Heart left ventricle (tissue), 16 donors: ENCODE results near the gene SLC15A2. TPM values are rescaled to one million over a fixed set of nuclear protein-coding genes. Genes with fewer than 3 reads are reported as not detected.

Experiments used
- ATAC-seq, 4 donors: fragments of 200-7000 bp; cut with Tn5 transposase; one replicate each; pipeline ENCODE4 v1.9.1; 2020 to 2022; ENCODE audit warnings: moderate library complexity in 4 of 4, mild to moderate bottlenecking in 3 of 4, moderate number of reproducible peaks in 1 of 4
- DNase-seq, 5 donors: peaks; one replicate each; pipeline ENCODE4 v3.0.0-alpha.2; 2020
- H3K27ac ChIP-seq, 12 donors: fragments of 200-600 bp; sonication (generic) in 4 of 12; one replicate each; pipeline versions ENCODE4 v1.5.0 to v1.8.0; 2016 to 2022; ENCODE audit warnings: mild to moderate bottlenecking in 2 of 12
- H3K27me3 ChIP-seq, 9 donors: fragments of 200-600 bp; sonication (generic) in 2 of 9; one replicate each; pipeline versions ENCODE4 v1.5.1 to v1.8.0; 2016 to 2022; ENCODE audit warnings: mild to moderate bottlenecking in 3 of 9
- H3K36me3 ChIP-seq, 9 donors: fragments of 200-600 bp; sonication (generic) in 2 of 9; one replicate each; pipeline versions ENCODE4 v1.5.0 to v1.8.0; 2018 to 2022; ENCODE audit warnings: mild to moderate bottlenecking in 2 of 9
- H3K4me1 ChIP-seq, 12 donors: fragments of 200-600 bp; sonication (generic) in 4 of 12; one replicate each; pipeline versions ENCODE4 v1.5.0 to v1.8.0; 2016 to 2022; ENCODE audit warnings: mild to moderate bottlenecking in 3 of 12
- H3K4me3 ChIP-seq, 12 donors: fragments of 200-600 bp; sonication (generic) in 4 of 12; one replicate each; pipeline versions ENCODE4 v1.5.0 to v1.8.0; 2017 to 2022; ENCODE audit warnings: mild to moderate bottlenecking in 9 of 12, moderate library complexity in 4 of 12
- H3K9me3 ChIP-seq, 12 donors: fragments of 200-600 bp; sonication (generic) in 4 of 12; one replicate each; pipeline versions ENCODE4 v1.5.0 to v1.8.0; 2016 to 2022; ENCODE audit warnings: mild to moderate bottlenecking in 1 of 12
- CTCF ChIP-seq, 12 donors: fragments of 200-600 bp; sonication (generic) in 4 of 12; IDR thresholded peaks; one replicate each; pipeline versions ENCODE4 v1.5.0 to v1.8.0; 2018 to 2022; ENCODE audit warnings: antibody characterized with exemption in 12 of 12, mild to moderate bottlenecking in 5 of 12
- POLR2A ChIP-seq, 2 donors: fragments of 450-650 bp; IDR thresholded peaks; one replicate each; pipeline ENCODE4 v1.6.1; 2017; ENCODE audit warnings: antibody characterized with exemption in 2 of 2, mild to moderate bottlenecking in 2 of 2, moderate library complexity in 2 of 2
- whole genome bisulfite sequencing, 4 donors: extraction: QIAGEN DNeasy Blood & Tissue Kit in 2 of 4; methylation state at CpG; one replicate each; pipeline versions ENCODE4 v1.1.5 to v1.1.7; 2013 to 2018; 5-methylcytosine and 5-hydroxymethylcytosine counted together
- intact Hi-C, 10 donors: fragments of 100-400 bp; cut with DNase I; formaldehyde crosslinking; loops; one replicate each; pipeline versions ENCODE4 v1.11.1 to v1.14.2; 2022
- polyA plus RNA-seq, 2 donors: library from polyadenylated mRNA; stranded (reverse); fragments of 200-250 nt; gene quantifications; one replicate each; pipeline ENCODE4 v1.2.3, GENCODE V29; 2013
- total RNA-seq, 9 donors: library from RNA; depleted of rRNA in 2 of 9; stranded (reverse); fragments of >200 nt in 2 of 9; fragmentation: NEBNext Ultra II Directional in 3 of 9; extraction: Animal tissue kit (Norgen Biotek cat#: 25700) in 3 of 9; gene quantifications; one replicate each; pipeline versions ENCODE4 v1.1.0 to v1.2.4, GENCODE V29; 2016 to 2023
- donor health status: ischemic (EF 13 %, LVEDD 7.1; RV severe dilation, severe dysfunction).
- donor health status: healthy with polysubstance abuse.
- donor health status: DM: no; HTN: yes; CAD: no.
- donor health status: DM: no; HTN: no; CAD: no.
- donor health status: ischemic (EF 25% LVEDD 6.9; RV normal size, moderate dysfunction).
- donor health status: ischemic (EF 25% LVEDD 5.7; RV mildly dilated, moderate dysfunction).
- donor health status: healthy.
- donor health status: DM: yes; HTN: yes; CAD: no.
- donor health status: ischemic (EF 35%, LVEDD 5.7; RV mildly dilated, moderate dysfunction).
- donor health status: nonischemic (EF 11% LVEDD 7.7; RV severe dilation, severe dysfunction).
- donor health status: DM: yes; HTN: yes; CAD: no.
- donor health status: PGD.
- donor health status: ischemic (EF 29% LVEDD 5.4; RV normal size, mild dysfunction).
- donor health status: nonischemic (EF 23%, LVEDD 6.1; RV moderate dilation, normal function).

SLC15A2 gene
- total and polyA plus RNA-seq, 11 donors: 0.22 to 7.6 (median 2.9) TPM

GRCh38 chr3:121980450-121980796 is 86.2 kb downstream of the SLC15A2 start:
- Histone ChIP-seq H3K36me3 (no peaks in the 10 kb centered on the region), H3K4me1 (peaks cover 0 to 15% (median 0%) of the 10 kb centered on the region in 12 donors), H3K27me3 (no peaks in the 10 kb centered on the region), H3K9me3 (peaks cover 0 to 24% (median 10%) of the 10 kb centered on the region in 12 donors), H3K4me3 (no peak overlapping the region), H3K27ac (no peak overlapping the region)
- DNase-seq: no peak
- TF ChIP-seq CTCF (IDR thresholded peaks at IDR 0.05) (no peak), POLR2A (IDR thresholded peaks at IDR 0.05) (no peak)
- ATAC-seq: no peak
- WGBS, 4 donors: 72 to 84% (median 81%) methylated on average over 5 of the region's 5 CpGs
- intact Hi-C loops: no loop called here

- H3K27ac ChIP-seq: no peak overlapping the region
- H3K27me3 ChIP-seq: no peaks in the 10 kb centered on the region
- H3K4me3 ChIP-seq: no peak overlapping the region
- ATAC-seq (no peak), DNase-seq (no peak)
- intact Hi-C loops: no loop called here
- WGBS, 4 donors: 81 to 90% (median 86%) methylated on average over 2 of the region's 2 CpGs
- H3K9me3 ChIP-seq: peaks cover 0 to 24% (median 10%) of the 10 kb centered on the region in 12 donors
- no peak for TF ChIP-seq CTCF (IDR thresholded peaks at IDR 0.05)
- no peak for TF ChIP-seq POLR2A (IDR thresholded peaks at IDR 0.05)
- H3K36me3 ChIP-seq: no peaks in the 10 kb centered on the region
- peaks cover 0 to 15% (median 0%) of the 10 kb centered on the region in 12 donors for H3K4me1 ChIP-seq
Observed at GRCh38 chr3:121981473-121981872, 87.3 kb downstream of the SLC15A2 start.

- Histone ChIP-seq H3K36me3 (no peaks in the 10 kb centered on the region), H3K4me3 (no peak overlapping the region), H3K4me1 (peaks cover 0 to 8% (median 0%) of the 10 kb centered on the region in 12 donors), H3K9me3 (peaks cover 0 to 20% (median 10%) of the 10 kb centered on the region in 12 donors), H3K27me3 (no peaks in the 10 kb centered on the region), H3K27ac (no peak overlapping the region)
- no peak for DNase-seq
- 65 to 79% (median 76%) methylated on average over 2 of the region's 2 CpGs for WGBS, 4 donors
- intact Hi-C loops: no loop called here
- no peak for ATAC-seq
- TF ChIP-seq POLR2A (IDR thresholded peaks at IDR 0.05) (no peak), CTCF (IDR thresholded peaks at IDR 0.05) (no peak)
Observed at GRCh38 chr3:121985846-121986245, 91.6 kb downstream of the SLC15A2 start.

GRCh38 chr3:121988146-121988545 is 93.9 kb downstream of the SLC15A2 start:
- TF ChIP-seq POLR2A (IDR thresholded peaks at IDR 0.05): no peak
- no peak for TF ChIP-seq CTCF (IDR thresholded peaks at IDR 0.05)
- no peak for ATAC-seq
- Histone ChIP-seq H3K4me1 (peaks cover 0 to 8% (median 0%) of the 10 kb centered on the region in 12 donors), H3K27ac (no peak overlapping the region), H3K36me3 (no peaks in the 10 kb centered on the region), H3K27me3 (no peaks in the 10 kb centered on the region), H3K4me3 (no peak overlapping the region), H3K9me3 (peaks cover 0 to 12% (median 7%) of the 10 kb centered on the region in 12 donors)
- intact Hi-C loops: no loop called here
- DNase-seq: no peak
- WGBS, 4 donors: 78 to 87% (median 84%) methylated on average over 2 of the region's 2 CpGs
